HepG2 (cell line): ENCODE results near the gene SHLD3. TPM values are rescaled to one million over a fixed set of nuclear protein-coding genes. Genes with fewer than 3 reads are reported as not detected.
"Not testable (repeated sequence)": the region's sequence is repeated elsewhere in the genome, so short reads cannot be mapped to it uniquely, and the experiment has no call there.

Experiments
- ATAC-seq: fragments of 200-7000 bp; cut with Tn5 transposase; 3 replicates; pipeline ENCODE4 v1.9.1; 2020; ENCODE audit warnings: mild to moderate bottlenecking, moderate library complexity
- BruUV-seq: library from RNA; stranded (reverse); fragments of 400-500 nt; replicated peaks from 2 replicates; lab custom pipeline; 2021; lab: Mats Ljungman, UMichigan
- CTCF ChIA-PET: fragments of 300-600 bp; formaldehyde crosslinking; extraction: SDS; loops from one replicate; lab custom pipeline; 2021; ENCODE audit warnings: low total read pairs, inconsistent platforms, low intra/inter-chr PET ratio; lab: Yijun Ruan, JAX
- POLR2A ChIA-PET: fragments of 350-600 bp; sonication (Branson Sonifier 250); formaldehyde crosslinking; loops from one replicate; lab custom pipeline; 2020; ENCODE audit warnings: antibody characterized with exemption, inconsistent platforms; lab: Yijun Ruan, JAX
- DNase-seq: peaks from one replicate; pipeline ENCODE4 v3.0.0-alpha.2; 2015; ENCODE audit warnings: low spot score
- FAIRE-seq: peaks from 3 replicates; lab custom pipeline; 2011; peaks lifted over from hg19 to GRCh38; lab: Jason Lieb, UNC
- H2AFZ ChIP-seq: one replicate; pipeline ENCODE4 v1.6.1; 2011; ENCODE audit warnings: low read length, inconsistent platforms
- H3K27ac ChIP-seq: fragments of 300-600 bp; 3 replicates; pipeline ENCODE4 v1.8.0; 2011; ENCODE audit warnings: mixed run types, mild to moderate bottlenecking, mixed read lengths, low read length, inconsistent platforms; ENCODE audit not compliant: insufficient read depth; ENCODE audit errors: extremely low read length
- H3K27me3 ChIP-seq, 2 experiments: fragments of 200-600 bp in 1 of 2; 2 replicates in 1 of 2; 3 replicates in 1 of 2; pipeline versions ENCODE4 v1.6.0 to v1.8.0; 2011; ENCODE audit warnings: low read length in 2 of 2, mild to moderate bottlenecking in 2 of 2, moderate library complexity in 2 of 2, inconsistent platforms in 1 of 2; ENCODE audit not compliant: insufficient read depth in 2 of 2, control insufficient read depth in 1 of 2
- H3K36me3 ChIP-seq, 2 experiments: fragments of 200-600 bp in 1 of 2; replicated peaks in 1 of 2; 2 replicates in 1 of 2; 3 replicates in 1 of 2; pipeline versions ENCODE4 v1.5.1 to v1.8.0; 2011; ENCODE audit warnings: low read length in 2 of 2, inconsistent platforms in 1 of 2; ENCODE audit not compliant: insufficient read depth in 2 of 2, control insufficient read depth in 1 of 2
- H3K4me1 ChIP-seq: 2 replicates; pipeline ENCODE4 v1.5.1; 2012; ENCODE audit warnings: low read length, inconsistent platforms; ENCODE audit not compliant: insufficient read depth
- H3K4me2 ChIP-seq: 2 replicates; pipeline ENCODE4 v1.6.0; 2011; ENCODE audit warnings: low read depth, low read length, inconsistent platforms
- H3K4me3 ChIP-seq, 3 experiments: fragments of 200-600 bp in 1 of 3; sonication (generic), shearing (Covaris generic) in 1 of 3; replicated peaks in 1 of 3; 2 replicates each; pipeline ENCODE4 v1.5.1; 2011 to 2016; ENCODE audit warnings: low read length in 3 of 3, inconsistent platforms in 2 of 3, low read depth in 2 of 3, mild to moderate bottlenecking in 2 of 3, control low read depth in 1 of 3, mixed read lengths in 1 of 3; ENCODE audit not compliant: insufficient read depth in 1 of 3
- H3K79me2 ChIP-seq: one replicate; pipeline ENCODE4 v1.6.1; 2011; ENCODE audit warnings: low read length, inconsistent platforms; ENCODE audit not compliant: insufficient read depth
- H3K9ac ChIP-seq: 2 replicates; pipeline ENCODE4 v1.6.0; 2011; ENCODE audit warnings: mild to moderate bottlenecking, low read depth, low read length, inconsistent platforms; ENCODE audit not compliant: insufficient read depth
- H3K9me3 ChIP-seq: 2 replicates; pipeline ENCODE4 v1.5.1; 2012; ENCODE audit warnings: mild to moderate bottlenecking, low read length
- H4K20me1 ChIP-seq: 2 replicates; pipeline ENCODE4 v1.6.0; 2011; ENCODE audit warnings: inconsistent platforms, mild to moderate bottlenecking, low read length, moderate library complexity; ENCODE audit not compliant: insufficient read depth
- CHCHD3 ChIP-seq: sonication (generic); formaldehyde crosslinking; IDR thresholded peaks from 2 replicates; pipeline ENCODE4 v1.8.0; 2022; ENCODE audit warnings: mild to moderate bottlenecking, missing genetic modification reagents, moderate library complexity
- MIER2 ChIP-seq: IDR thresholded peaks from 2 replicates; pipeline ENCODE4 v1.6.1; 2016; ENCODE audit warnings: missing biosample characterization, missing genetic modification reagents
- PHF20 ChIP-seq: sonication (generic); formaldehyde crosslinking; IDR thresholded peaks from 2 replicates; pipeline ENCODE4 v1.5.0; 2020; ENCODE audit warnings: mild to moderate bottlenecking, missing genetic modification reagents
- POGZ ChIP-seq: sonication (generic); formaldehyde crosslinking; IDR thresholded peaks from 2 replicates; pipeline ENCODE4 v1.4.0; 2020; ENCODE audit warnings: mild to moderate bottlenecking, missing genetic modification reagents
- WIZ ChIP-seq: sonication (generic); formaldehyde crosslinking; IDR thresholded peaks from 2 replicates; pipeline ENCODE4 v1.5.1; 2020; ENCODE audit warnings: mild to moderate bottlenecking, missing genetic modification reagents
- ZBTB21 ChIP-seq: sonication (generic); formaldehyde crosslinking; IDR thresholded peaks from 2 replicates; pipeline ENCODE4 v1.4.0; 2020; ENCODE audit warnings: missing genetic modification reagents
- ZFYVE20 ChIP-seq: sonication (generic); formaldehyde crosslinking; IDR thresholded peaks from 2 replicates; pipeline ENCODE4 v1.8.0; 2023; ENCODE audit warnings: low read depth, mild to moderate bottlenecking, moderate library complexity, missing genetic modification reagents, borderline replicate concordance
- ZNF350 ChIP-seq: sonication (generic); formaldehyde crosslinking; IDR thresholded peaks from 2 replicates; pipeline ENCODE4 v1.4.0; 2020; ENCODE audit warnings: mild to moderate bottlenecking, low read depth, missing genetic modification reagents, borderline replicate concordance
- ZNF790 ChIP-seq: sonication (generic); formaldehyde crosslinking; IDR thresholded peaks from 2 replicates; pipeline ENCODE4 v1.8.0; 2022; ENCODE audit warnings: missing genetic modification reagents, mild to moderate bottlenecking, borderline replicate concordance
- WGBS: methylation state at CpG from one replicate; pipeline ENCODE4 v1.1.6; 2017; ENCODE audit warnings: low lambda C conversion rate; 5-methylcytosine and 5-hydroxymethylcytosine counted together
- in situ Hi-C: cut with HindIII; loops from 2 replicates; pipeline ENCODE4 v1.10.0; 2017; ENCODE audit warnings: low pct_unique_long_range_greater_than_20kb; ENCODE audit not compliant: extremely low pct_ligation_motif_present
- intact Hi-C: fragments of 100-400 bp; cut with micrococcal nuclease; formaldehyde crosslinking; loops from one replicate; pipeline ENCODE4 v1.10.0; 2022; ENCODE audit not compliant: unreplicated experiment
- polyA plus RNA-seq, 8 experiments: library from polyadenylated mRNA; depleted of rRNA in 3 of 8; stranded (reverse) in 7 of 8; unstranded in 1 of 8; fragments of >200 nt; fragmentation: Illumina TruSeq in 4 of 8; extraction: Trizol in 4 of 8; gene quantifications; 2 replicates each; pipeline versions ENCODE4 v1.2.1 to v1.2.3, GENCODE V29; 2011 to 2016; ENCODE audit warnings: low read depth in 4 of 8, missing spikeins in 1 of 8, mixed read lengths in 1 of 8; ENCODE audit not compliant: insufficient read depth in 1 of 8
- total RNA-seq, 5 experiments: library from RNA; depleted of rRNA; stranded (reverse); fragments of >200 nt; fragmentation: Illumina TruSeq; extraction: Trizol; gene quantifications; 2 replicates each; pipeline ENCODE4 v1.2.3, GENCODE V29; 2016; ENCODE audit warnings: low read depth in 1 of 5
- TF ChIP-seq, protein P1 (sequence below): sonication (generic); formaldehyde crosslinking; IDR thresholded peaks from 2 replicates; pipeline ENCODE4 v1.5.0; 2020; ENCODE audit warnings: mild to moderate bottlenecking, missing genetic modification reagents
- TF ChIP-seq, protein P2 (sequence below): sonication (generic); formaldehyde crosslinking; IDR thresholded peaks from 2 replicates; pipeline ENCODE4 v1.5.0; 2020; ENCODE audit warnings: missing genetic modification reagents

Gene SHLD3
- total and polyA plus RNA-seq, 2 of the 13 experiments (the other 11 are each of a cell fraction or from before 2014, with no cell fraction given), result 3.6 to 6.8 TPM

- H4K20me1 ChIP-seq, BruUV-seq, H3K4me2 ChIP-seq, H3K27ac ChIP-seq, H3K9me3 ChIP-seq, H3K4me3 ChIP-seq, H3K9ac ChIP-seq, CTCF ChIA-PET, FAIRE-seq, ATAC-seq, H3K36me3 ChIP-seq, in situ Hi-C loops, POLR2A ChIA-PET, H3K27me3 ChIP-seq, DNase-seq, H2AFZ ChIP-seq: not testable (repeated sequence)
- intact Hi-C loops, result loop anchor here (5.0 to 10.0 kb wide), 2 partner anchors 60 to 303 kb away; partner anchors contain the start of genes CENPK, ERBIN and PPWD1
- peaks cover 50% of the 10 kb centered on the region for H3K79me2 ChIP-seq
- H3K4me1 ChIP-seq, result peaks cover 27% of the 10 kb centered on the region
- 85% methylated on average over 4 of the region's 4 CpGs for WGBS
- TF ChIP-seq, protein P1, sequence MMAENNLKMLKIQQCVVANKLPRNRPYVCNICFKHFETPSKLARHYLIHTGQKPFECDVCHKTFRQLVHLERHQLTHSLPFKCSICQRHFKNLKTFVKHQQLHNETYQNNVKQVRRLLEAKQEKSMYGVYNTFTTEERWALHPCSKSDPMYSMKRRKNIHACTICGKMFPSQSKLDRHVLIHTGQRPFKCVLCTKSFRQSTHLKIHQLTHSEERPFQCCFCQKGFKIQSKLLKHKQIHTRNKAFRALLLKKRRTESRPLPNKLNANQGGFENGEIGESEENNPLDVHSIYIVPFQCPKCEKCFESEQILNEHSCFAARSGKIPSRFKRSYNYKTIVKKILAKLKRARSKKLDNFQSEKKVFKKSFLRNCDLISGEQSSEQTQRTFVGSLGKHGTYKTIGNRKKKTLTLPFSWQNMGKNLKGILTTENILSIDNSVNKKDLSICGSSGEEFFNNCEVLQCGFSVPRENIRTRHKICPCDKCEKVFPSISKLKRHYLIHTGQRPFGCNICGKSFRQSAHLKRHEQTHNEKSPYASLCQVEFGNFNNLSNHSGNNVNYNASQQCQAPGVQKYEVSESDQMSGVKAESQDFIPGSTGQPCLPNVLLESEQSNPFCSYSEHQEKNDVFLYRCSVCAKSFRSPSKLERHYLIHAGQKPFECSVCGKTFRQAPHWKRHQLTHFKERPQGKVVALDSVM (CRISPR knock-in tag), result 0 out of 2 replicates have a peak, but pooled peaks have one; percentile 17
Observed at GRCh38 chr5:65621961-65622360, 2.9 kb upstream of the SHLD3 start.

DNA sequence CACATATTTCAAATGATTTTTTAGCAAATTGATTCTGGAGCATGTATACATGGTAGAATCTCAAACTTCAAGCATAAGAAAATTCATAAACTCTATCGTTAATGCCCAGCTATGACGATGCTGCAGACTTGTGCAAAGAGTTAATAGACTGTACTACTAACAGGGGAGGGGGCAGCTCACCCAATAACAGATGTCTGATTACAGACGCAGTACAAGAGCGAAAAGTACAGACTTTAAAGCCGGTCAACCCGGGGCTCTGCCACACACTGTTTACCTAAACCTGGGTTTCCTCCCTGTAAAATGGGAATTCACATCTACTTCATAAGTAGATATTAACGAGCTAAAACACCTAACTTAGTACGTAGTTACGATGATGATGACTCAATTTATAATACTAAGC, 1.3 kb upstream of the SHLD3 start:
- ChIA-PET POLR2A (interaction anchor here (0.9 to 1.7 kb wide), 4 partner anchors 10 to 61 kb away, joined by 3 to 11 read pairs (median 4); partner anchors contain the start of genes CENPK and PPWD1), CTCF (no interaction called here)
- ATAC-seq (peak; percentile 30), DNase-seq (no peak), FAIRE-seq (no peak)
- Histone ChIP-seq H3K27ac (peak overlapping the region; percentile 95), H4K20me1 (no peaks in the 10 kb centered on the region), H3K4me2 (peak overlapping the region; percentile 83), H3K9me3 (no peaks in the 10 kb centered on the region), H3K4me1 (peaks cover 28% of the 10 kb centered on the region), H2AFZ (no peak overlapping the region), H3K36me3 (0 out of 5 replicates have a peak, but pooled peaks cover 0 to 2% of the 10 kb centered on the region in 2 experiments), H3K27me3 (peaks cover 0 to 4% of the 10 kb centered on the region in 2 experiments; a peak in 2 of 5 replicates), H3K4me3 (peak overlapping the region; percentile 73 to 95 (median 90)), H3K9ac (peak overlapping the region; percentile 93), H3K79me2 (peaks cover 52% of the 10 kb centered on the region)
- BruUV-seq, result no TSS peak
- 0% methylated on average over 8 of the region's 9 CpGs for WGBS
- intact Hi-C loops (loop anchor here (5.0 to 10.0 kb wide), 2 partner anchors 61 to 301 kb away; partner anchors contain the start of genes CENPK, ERBIN and PPWD1), in situ Hi-C loops (no loop called here)
- TF ChIP-seq POGZ (0 out of 2 replicates have a peak, but pooled peaks have one; percentile 9), ZBTB21 (no peak), PHF20 (no peak), ZFYVE20 (CRISPR knock-in tag) (no peak), WIZ (CRISPR knock-in tag) (no peak), ZNF790 (0 out of 2 replicates have a peak, but pooled peaks have one; percentile 14), ZNF350 (CRISPR knock-in tag) (no peak), CHCHD3 (no peak), MIER2 (no peak)
- TF ChIP-seq, protein P2, sequence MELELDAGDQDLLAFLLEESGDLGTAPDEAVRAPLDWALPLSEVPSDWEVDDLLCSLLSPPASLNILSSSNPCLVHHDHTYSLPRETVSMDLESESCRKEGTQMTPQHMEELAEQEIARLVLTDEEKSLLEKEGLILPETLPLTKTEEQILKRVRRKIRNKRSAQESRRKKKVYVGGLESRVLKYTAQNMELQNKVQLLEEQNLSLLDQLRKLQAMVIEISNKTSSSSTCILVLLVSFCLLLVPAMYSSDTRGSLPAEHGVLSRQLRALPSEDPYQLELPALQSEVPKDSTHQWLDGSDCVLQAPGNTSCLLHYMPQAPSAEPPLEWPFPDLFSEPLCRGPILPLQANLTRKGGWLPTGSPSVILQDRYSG, result 0 out of 2 replicates have a peak, but pooled peaks have one; percentile 14
